Measurements from ENCODE around the gene MAPK12.

DNA sequence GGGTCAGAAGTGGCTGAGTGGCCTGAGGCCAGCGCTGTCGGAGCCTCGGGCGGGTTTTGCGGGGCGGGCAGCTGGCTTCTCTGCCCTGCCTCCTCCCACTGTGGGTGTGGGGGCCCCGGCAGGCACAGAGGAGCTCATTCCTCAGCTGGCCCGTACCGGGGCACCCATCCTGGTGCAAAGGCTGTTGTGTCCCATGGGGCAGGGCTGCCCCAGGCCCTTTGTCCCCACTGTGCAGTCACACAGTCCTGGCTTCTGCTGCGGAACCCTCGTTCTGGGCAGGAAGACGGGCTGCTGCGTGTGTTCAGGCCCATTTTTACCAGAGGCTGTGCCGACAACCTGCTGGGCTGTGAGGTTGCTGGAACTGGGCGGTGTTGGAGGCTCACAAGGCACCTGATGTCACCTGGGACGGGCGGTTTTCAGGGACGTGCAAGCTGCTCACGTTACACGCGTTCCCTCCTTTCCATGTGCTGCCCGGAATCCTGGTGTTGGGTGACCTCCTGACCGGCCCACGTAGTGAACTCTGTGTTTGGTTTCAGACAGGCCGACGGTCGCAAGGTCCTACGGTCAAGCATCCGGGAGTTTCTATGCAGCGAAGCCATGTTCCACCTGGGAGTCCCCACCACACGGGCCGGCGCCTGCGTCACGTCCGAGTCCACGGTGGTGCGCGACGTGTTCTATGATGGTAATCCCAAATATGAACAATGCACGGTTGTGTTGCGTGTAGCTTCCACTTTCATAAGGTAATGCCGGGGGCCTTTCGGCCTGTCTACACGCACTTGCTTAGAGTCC is 55.5 kb downstream of the MAPK12 start:
- TF ChIP-seq EZH2 (IDR thresholded peaks at IDR 0.05; ENCODE audit: borderline replicate concordance, insufficient read depth, low read length, poor library complexity, severe bottlenecking) (no peak), EP300 (conservative IDR thresholded peaks at IDR 0.05; ENCODE audit: poor library complexity, severe bottlenecking) (no peak), RAD21 (conservative IDR thresholded peaks at IDR 0.05) (no peak)
- TF ChIP-seq, protein P1, sequence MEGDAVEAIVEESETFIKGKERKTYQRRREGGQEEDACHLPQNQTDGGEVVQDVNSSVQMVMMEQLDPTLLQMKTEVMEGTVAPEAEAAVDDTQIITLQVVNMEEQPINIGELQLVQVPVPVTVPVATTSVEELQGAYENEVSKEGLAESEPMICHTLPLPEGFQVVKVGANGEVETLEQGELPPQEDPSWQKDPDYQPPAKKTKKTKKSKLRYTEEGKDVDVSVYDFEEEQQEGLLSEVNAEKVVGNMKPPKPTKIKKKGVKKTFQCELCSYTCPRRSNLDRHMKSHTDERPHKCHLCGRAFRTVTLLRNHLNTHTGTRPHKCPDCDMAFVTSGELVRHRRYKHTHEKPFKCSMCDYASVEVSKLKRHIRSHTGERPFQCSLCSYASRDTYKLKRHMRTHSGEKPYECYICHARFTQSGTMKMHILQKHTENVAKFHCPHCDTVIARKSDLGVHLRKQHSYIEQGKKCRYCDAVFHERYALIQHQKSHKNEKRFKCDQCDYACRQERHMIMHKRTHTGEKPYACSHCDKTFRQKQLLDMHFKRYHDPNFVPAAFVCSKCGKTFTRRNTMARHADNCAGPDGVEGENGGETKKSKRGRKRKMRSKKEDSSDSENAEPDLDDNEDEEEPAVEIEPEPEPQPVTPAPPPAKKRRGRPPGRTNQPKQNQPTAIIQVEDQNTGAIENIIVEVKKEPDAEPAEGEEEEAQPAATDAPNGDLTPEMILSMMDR (IDR thresholded peaks at IDR 0.05; ENCODE audit: poor library complexity, severe bottlenecking) = no peak
